ENCODE measurements around the gene PPM1L.

DNA sequence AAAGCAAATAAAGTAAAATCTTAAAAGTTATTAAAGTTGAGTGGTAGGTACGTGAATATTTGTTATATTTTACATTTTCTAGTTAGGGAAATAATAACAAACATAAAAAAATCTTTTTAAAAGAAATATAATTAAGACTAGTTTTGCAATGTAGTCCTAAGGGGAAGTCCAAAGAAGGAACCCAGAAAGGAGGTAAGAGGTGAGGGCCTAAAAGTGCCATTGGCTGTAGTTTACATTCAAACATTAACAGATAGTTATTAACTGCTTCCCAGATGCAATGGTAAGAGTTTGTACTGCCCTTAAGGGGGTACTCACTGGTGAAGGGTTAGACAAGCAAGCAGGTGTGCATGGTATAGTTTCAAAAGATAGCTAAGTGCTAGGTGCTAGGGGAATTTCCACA is 269.9 kb downstream of the PPM1L start:
- TF ChIP-seq GATA2 (IDR thresholded peaks at IDR 0.05; ENCODE audit: low read depth, low read length) = no peak
- TF ChIP-seq GATA3 (IDR thresholded peaks at IDR 0.05; ENCODE audit: low read depth, low read length) = no peak
